ENCODE data around the gene NCAM2. TPM values are rescaled to one million over a fixed set of nuclear protein-coding genes. Genes with fewer than 3 reads are reported as not detected.

The NCAM2 gene
- total and polyA plus RNA-seq, 2 experiments from 2014 or later = 0.36 to 0.83 TPM

DNA sequence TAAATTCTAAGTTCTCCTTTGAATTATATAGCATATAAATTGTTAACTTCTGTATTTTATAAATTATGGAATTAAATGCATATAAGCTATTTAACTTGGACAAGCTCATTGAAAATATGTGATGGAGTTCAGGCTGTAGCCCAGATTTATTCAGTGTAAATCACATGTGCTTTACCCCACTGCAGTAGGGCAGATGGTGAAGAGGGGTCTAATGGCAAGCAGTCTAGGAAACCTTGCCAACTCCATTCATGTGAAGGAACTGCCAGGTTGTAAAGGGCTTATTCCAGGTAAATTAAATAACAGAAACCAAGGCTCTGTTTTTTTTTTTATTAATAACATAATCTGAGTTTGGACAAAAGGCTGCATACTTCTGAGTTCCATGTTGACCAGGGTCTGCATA lies 243.2 kb downstream of the NCAM2 start (continued):
- TF ChIP-seq, protein P1, sequence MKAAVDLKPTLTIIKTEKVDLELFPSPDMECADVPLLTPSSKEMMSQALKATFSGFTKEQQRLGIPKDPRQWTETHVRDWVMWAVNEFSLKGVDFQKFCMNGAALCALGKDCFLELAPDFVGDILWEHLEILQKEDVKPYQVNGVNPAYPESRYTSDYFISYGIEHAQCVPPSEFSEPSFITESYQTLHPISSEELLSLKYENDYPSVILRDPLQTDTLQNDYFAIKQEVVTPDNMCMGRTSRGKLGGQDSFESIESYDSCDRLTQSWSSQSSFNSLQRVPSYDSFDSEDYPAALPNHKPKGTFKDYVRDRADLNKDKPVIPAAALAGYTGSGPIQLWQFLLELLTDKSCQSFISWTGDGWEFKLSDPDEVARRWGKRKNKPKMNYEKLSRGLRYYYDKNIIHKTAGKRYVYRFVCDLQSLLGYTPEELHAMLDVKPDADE (IDR thresholded peaks at IDR 0.05) = no peak
- TF ChIP-seq STAT1 (IDR thresholded peaks at IDR 0.05; ENCODE audit: unreplicated experiment) = no peak
- no peak for TF ChIP-seq CREB1 (CRISPR knock-in tag; IDR thresholded peaks at IDR 0.05; ENCODE audit: low read depth)
- TF ChIP-seq, protein P2, sequence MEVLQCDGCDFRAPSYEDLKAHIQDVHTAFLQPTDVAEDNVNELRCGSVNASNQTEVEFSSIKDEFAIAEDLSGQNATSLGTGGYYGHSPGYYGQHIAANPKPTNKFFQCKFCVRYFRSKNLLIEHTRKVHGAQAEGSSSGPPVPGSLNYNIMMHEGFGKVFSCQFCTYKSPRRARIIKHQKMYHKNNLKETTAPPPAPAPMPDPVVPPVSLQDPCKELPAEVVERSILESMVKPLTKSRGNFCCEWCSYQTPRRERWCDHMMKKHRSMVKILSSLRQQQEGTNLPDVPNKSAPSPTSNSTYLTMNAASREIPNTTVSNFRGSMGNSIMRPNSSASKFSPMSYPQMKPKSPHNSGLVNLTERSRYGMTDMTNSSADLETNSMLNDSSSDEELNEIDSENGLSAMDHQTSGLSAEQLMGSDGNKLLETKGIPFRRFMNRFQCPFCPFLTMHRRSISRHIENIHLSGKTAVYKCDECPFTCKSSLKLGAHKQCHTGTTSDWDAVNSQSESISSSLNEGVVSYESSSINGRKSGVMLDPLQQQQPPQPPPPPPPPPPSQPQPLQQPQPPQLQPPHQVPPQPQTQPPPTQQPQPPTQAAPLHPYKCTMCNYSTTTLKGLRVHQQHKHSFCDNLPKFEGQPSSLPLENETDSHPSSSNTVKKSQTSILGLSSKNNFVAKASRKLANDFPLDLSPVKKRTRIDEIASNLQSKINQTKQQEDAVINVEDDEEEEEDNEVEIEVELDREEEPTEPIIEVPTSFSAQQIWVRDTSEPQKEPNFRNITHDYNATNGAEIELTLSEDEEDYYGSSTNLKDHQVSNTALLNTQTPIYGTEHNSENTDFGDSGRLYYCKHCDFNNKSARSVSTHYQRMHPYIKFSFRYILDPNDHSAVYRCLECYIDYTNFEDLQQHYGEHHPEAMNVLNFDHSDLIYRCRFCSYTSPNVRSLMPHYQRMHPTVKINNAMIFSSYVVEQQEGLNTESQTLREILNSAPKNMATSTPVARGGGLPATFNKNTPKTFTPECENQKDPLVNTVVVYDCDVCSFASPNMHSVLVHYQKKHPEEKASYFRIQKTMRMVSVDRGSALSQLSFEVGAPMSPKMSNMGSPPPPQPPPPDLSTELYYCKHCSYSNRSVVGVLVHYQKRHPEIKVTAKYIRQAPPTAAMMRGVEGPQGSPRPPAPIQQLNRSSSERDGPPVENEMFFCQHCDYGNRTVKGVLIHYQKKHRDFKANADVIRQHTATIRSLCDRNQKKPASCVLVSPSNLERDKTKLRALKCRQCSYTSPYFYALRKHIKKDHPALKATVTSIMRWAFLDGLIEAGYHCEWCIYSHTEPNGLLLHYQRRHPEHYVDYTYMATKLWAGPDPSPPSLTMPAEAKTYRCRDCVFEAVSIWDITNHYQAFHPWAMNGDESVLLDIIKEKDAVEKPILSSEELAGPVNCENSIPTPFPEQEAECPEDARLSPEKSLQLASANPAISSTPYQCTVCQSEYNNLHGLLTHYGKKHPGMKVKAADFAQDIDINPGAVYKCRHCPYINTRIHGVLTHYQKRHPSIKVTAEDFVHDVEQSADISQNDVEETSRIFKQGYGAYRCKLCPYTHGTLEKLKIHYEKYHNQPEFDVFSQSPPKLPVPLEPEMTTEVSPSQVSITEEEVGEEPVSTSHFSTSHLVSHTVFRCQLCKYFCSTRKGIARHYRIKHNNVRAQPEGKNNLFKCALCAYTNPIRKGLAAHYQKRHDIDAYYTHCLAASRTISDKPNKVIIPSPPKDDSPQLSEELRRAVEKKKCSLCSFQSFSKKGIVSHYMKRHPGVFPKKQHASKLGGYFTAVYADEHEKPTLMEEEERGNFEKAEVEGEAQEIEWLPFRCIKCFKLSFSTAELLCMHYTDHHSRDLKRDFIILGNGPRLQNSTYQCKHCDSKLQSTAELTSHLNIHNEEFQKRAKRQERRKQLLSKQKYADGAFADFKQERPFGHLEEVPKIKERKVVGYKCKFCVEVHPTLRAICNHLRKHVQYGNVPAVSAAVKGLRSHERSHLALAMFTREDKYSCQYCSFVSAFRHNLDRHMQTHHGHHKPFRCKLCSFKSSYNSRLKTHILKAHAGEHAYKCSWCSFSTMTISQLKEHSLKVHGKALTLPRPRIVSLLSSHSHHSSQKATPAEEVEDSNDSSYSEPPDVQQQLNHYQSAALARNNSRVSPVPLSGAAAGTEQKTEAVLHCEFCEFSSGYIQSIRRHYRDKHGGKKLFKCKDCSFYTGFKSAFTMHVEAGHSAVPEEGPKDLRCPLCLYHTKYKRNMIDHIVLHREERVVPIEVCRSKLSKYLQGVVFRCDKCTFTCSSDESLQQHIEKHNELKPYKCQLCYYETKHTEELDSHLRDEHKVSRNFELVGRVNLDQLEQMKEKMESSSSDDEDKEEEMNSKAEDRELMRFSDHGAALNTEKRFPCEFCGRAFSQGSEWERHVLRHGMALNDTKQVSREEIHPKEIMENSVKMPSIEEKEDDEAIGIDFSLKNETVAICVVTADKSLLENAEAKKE (CRISPR knock-in tag; IDR thresholded peaks at IDR 0.05) = no peak

DNA sequence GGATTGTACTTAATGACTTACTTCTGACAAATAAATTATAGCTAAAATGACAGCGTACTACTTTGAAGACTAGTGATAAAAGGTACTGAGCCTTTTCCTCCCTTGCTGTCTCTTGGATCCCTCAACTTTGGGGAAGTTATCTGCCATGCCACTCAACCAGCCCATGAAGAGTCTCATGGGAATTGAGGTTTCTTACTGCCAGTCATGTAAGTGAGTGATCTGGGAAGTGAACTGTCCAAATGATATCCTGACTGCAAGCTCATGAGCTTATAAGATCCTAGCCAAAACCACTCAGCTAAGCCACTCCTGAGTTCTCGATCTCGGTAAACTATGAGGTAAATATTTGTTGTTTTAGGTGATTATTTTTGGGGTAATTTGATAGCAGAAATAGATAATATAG lies 247.8 kb downstream of the NCAM2 start:
- Histone ChIP-seq H3K36me3 (ENCODE audit: insufficient read depth) (no peaks in the 10 kb centered on the region), H3K27me3 (ENCODE audit: insufficient read depth) (no peaks in the 10 kb centered on the region), H3K27ac (ENCODE audit: low read depth) (no peak overlapping the region), H3K4me1 (ENCODE audit: insufficient read depth) (no peaks in the 10 kb centered on the region), H3K4me3 (no peak overlapping the region), H2AFZ (no peak overlapping the region), H3K79me2 (replicated peaks; ENCODE audit: insufficient read depth) (no peaks in the 10 kb centered on the region), H3F3A (replicated peaks; ENCODE audit: low read depth) (no peaks in the 10 kb centered on the region), H3K9me2 (ENCODE audit: insufficient read depth) (0 out of 2 replicates have a peak, but pooled peaks cover 6% of the 10 kb centered on the region), H3K4me2 (no peak overlapping the region), H4K20me1 (replicated peaks; ENCODE audit: insufficient read depth) (no peaks in the 10 kb centered on the region)
- Mint-ChIP-seq H3K4me3 (no peak overlapping the region), H3K27ac (no peak overlapping the region), H3K4me1 (no peaks in the 10 kb centered on the region), H3K9me3 (no peaks in the 10 kb centered on the region), H3K27me3 (ENCODE audit: insufficient read depth, low read depth, poor library complexity) (no peaks in the 10 kb centered on the region), H3K36me3 (ENCODE audit: low read depth) (no peaks in the 10 kb centered on the region)
- ATAC-seq (no peak), DNase-seq (ENCODE audit: low spot score) (no peak)
- TF ChIP-seq, protein P3, sequence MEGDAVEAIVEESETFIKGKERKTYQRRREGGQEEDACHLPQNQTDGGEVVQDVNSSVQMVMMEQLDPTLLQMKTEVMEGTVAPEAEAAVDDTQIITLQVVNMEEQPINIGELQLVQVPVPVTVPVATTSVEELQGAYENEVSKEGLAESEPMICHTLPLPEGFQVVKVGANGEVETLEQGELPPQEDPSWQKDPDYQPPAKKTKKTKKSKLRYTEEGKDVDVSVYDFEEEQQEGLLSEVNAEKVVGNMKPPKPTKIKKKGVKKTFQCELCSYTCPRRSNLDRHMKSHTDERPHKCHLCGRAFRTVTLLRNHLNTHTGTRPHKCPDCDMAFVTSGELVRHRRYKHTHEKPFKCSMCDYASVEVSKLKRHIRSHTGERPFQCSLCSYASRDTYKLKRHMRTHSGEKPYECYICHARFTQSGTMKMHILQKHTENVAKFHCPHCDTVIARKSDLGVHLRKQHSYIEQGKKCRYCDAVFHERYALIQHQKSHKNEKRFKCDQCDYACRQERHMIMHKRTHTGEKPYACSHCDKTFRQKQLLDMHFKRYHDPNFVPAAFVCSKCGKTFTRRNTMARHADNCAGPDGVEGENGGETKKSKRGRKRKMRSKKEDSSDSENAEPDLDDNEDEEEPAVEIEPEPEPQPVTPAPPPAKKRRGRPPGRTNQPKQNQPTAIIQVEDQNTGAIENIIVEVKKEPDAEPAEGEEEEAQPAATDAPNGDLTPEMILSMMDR (conservative IDR thresholded peaks at IDR 0.05; ENCODE audit: low read depth in 2 of 2) = no peak
- TF ChIP-seq JUNB (IDR thresholded peaks at IDR 0.05; ENCODE audit: unreplicated experiment) = no peak
- TF ChIP-seq EZH2 (IDR thresholded peaks at IDR 0.05; ENCODE audit: low read depth, unreplicated experiment) = no peak
- TF ChIP-seq, protein P1 (IDR thresholded peaks at IDR 0.05) = no peak
- no peak for TF ChIP-seq STAT1 (IDR thresholded peaks at IDR 0.05; ENCODE audit: unreplicated experiment)
- TF ChIP-seq CREB1 (CRISPR knock-in tag; IDR thresholded peaks at IDR 0.05; ENCODE audit: low read depth) = no peak
- no peak for TF ChIP-seq EZH2phosphoT487 (IDR thresholded peaks at IDR 0.05; ENCODE audit: unreplicated experiment)
- TF ChIP-seq POLR2AphosphoS5 (IDR thresholded peaks at IDR 0.05; ENCODE audit: low read depth) = no peak
- TF ChIP-seq ZNF114 (CRISPR knock-in tag; IDR thresholded peaks at IDR 0.05) = no peak
- TF ChIP-seq ZNF331 (CRISPR knock-in tag; IDR thresholded peaks at IDR 0.05; ENCODE audit: low read depth) = no peak
- TF ChIP-seq NANOG (IDR thresholded peaks at IDR 0.05; ENCODE audit: borderline replicate concordance) = no peak

Data from GM23338 (cell line).